Parathyroid adenoma (tissue), 2 donors: Measurements from ENCODE around the gene SNX8.

Experiments
- H2AFZ ChIP-seq: fragments of 300-600 bp; sonication (generic); one replicate; pipeline ENCODE4 v1.7.0; 2017; ENCODE audit warnings: antibody characterized with exemption, mild to moderate bottlenecking
- H3K27ac ChIP-seq: fragments of 300-600 bp; sonication (generic); one replicate; pipeline ENCODE4 v1.7.0; 2017
- H3K27me3 ChIP-seq: fragments of 300-600 bp; sonication (generic); one replicate; pipeline ENCODE4 v1.7.0; 2017; ENCODE audit warnings: low read length; ENCODE audit not compliant: control insufficient read depth, insufficient read depth
- H3K36me3 ChIP-seq: fragments of 300-600 bp; sonication (generic); one replicate; pipeline ENCODE4 v1.7.0; 2017; ENCODE audit warnings: low read length; ENCODE audit not compliant: control insufficient read depth, insufficient read depth
- H3K4me1 ChIP-seq: fragments of 300-600 bp; sonication (generic); one replicate; pipeline ENCODE4 v1.7.0; 2017; ENCODE audit warnings: control low read depth
- H3K4me2 ChIP-seq: fragments of 300-600 bp; sonication (generic); one replicate; pipeline ENCODE4 v1.7.0; 2017; ENCODE audit warnings: low read length
- H3K4me3 ChIP-seq: fragments of 300-600 bp; sonication (generic); one replicate; pipeline ENCODE4 v1.7.0; 2017; ENCODE audit warnings: low read depth, low read length
- H3K79me2 ChIP-seq: fragments of 300-600 bp; sonication (generic); one replicate; pipeline ENCODE4 v1.7.0; 2017; ENCODE audit warnings: control low read depth
- H3K9ac ChIP-seq: fragments of 300-600 bp; sonication (generic); one replicate; pipeline ENCODE4 v1.7.0; 2017; ENCODE audit warnings: mild to moderate bottlenecking
- H3K9me3 ChIP-seq: fragments of 300-600 bp; sonication (generic); one replicate; pipeline ENCODE4 v1.7.0; 2017; ENCODE audit warnings: low read length; ENCODE audit not compliant: control insufficient read depth
- CTCF ChIP-seq: fragments of 300-600 bp; sonication (generic); IDR thresholded peaks from one replicate; pipeline ENCODE4 v1.7.0; 2017; ENCODE audit warnings: antibody characterized with exemption, mild to moderate bottlenecking
- donor health status: primary hyperparathyroidism.

SNX8 gene

GRCh38 chr7:2248984-2249694 is 65.1 kb downstream of the SNX8 start:
- H3K9me3 ChIP-seq: no peaks in the 10 kb centered on the region
- no peak overlapping the region for H2AFZ ChIP-seq
- no peaks in the 10 kb centered on the region for H3K79me2 ChIP-seq
- H3K27me3 ChIP-seq: no peaks in the 10 kb centered on the region
- no peak overlapping the region for H3K27ac ChIP-seq
- no peak for TF ChIP-seq CTCF
- no peaks in the 10 kb centered on the region for H3K36me3 ChIP-seq
- H3K4me3 ChIP-seq: no peak overlapping the region
- no peaks in the 10 kb centered on the region for H3K4me1 ChIP-seq
- no peak overlapping the region for H3K4me2 ChIP-seq
- no peak overlapping the region for H3K9ac ChIP-seq

GRCh38 chr7:2247141-2247995 is 66.9 kb downstream of the SNX8 start:
- H3K4me1 ChIP-seq: peaks cover 4% of the 10 kb centered on the region
- H3K9ac ChIP-seq: no peak overlapping the region

GRCh38 chr7:2245883-2246675 is 68.2 kb downstream of the SNX8 start:
- Histone ChIP-seq H3K9ac (no peak overlapping the region), H3K4me1 (peaks cover 4% of the 10 kb centered on the region)
- no peak for TF ChIP-seq CTCF

More at GRCh38 chr7:2247141-2247995, 66.9 kb downstream of the SNX8 start:
- H3K4me2 ChIP-seq: no peak overlapping the region
- TF ChIP-seq CTCF: no peak
- H3K27ac ChIP-seq: no peak overlapping the region
- no peak overlapping the region for H2AFZ ChIP-seq
- no peaks in the 10 kb centered on the region for H3K36me3 ChIP-seq
- peaks cover 3% of the 10 kb centered on the region for H3K79me2 ChIP-seq
- no peaks in the 10 kb centered on the region for H3K9me3 ChIP-seq
- H3K27me3 ChIP-seq: no peaks in the 10 kb centered on the region
- no peak overlapping the region for H3K4me3 ChIP-seq

GRCh38 chr7:2244404-2244995 is 69.7 kb downstream of the SNX8 start:
- H3K4me1 ChIP-seq: peaks cover 4% of the 10 kb centered on the region
- no peak for TF ChIP-seq CTCF

More at GRCh38 chr7:2245883-2246675, 68.2 kb downstream of the SNX8 start:
- no peak overlapping the region for H3K4me2 ChIP-seq
- no peaks in the 10 kb centered on the region for H3K9me3 ChIP-seq
- H3K27me3 ChIP-seq: no peaks in the 10 kb centered on the region
- no peak overlapping the region for H2AFZ ChIP-seq
- H3K4me3 ChIP-seq: no peak overlapping the region
- no peaks in the 10 kb centered on the region for H3K36me3 ChIP-seq
- peaks cover 3% of the 10 kb centered on the region for H3K79me2 ChIP-seq
- H3K27ac ChIP-seq: no peak overlapping the region

More at GRCh38 chr7:2244404-2244995, 69.7 kb downstream of the SNX8 start:
- Histone ChIP-seq H3K27me3 (no peaks in the 10 kb centered on the region), H3K79me2 (peaks cover 6% of the 10 kb centered on the region), H2AFZ (no peak overlapping the region), H3K4me3 (no peak overlapping the region), H3K4me2 (no peak overlapping the region), H3K27ac (no peak overlapping the region), H3K9me3 (no peaks in the 10 kb centered on the region), H3K9ac (no peak overlapping the region), H3K36me3 (no peaks in the 10 kb centered on the region)
